ENCODE results near the gene PRKCZ. TPM values are rescaled to one million over a fixed set of nuclear protein-coding genes. Genes with fewer than 3 reads are reported as not detected.

PRKCZ gene
- total RNA-seq, 2 experiments from 2014 or later, result 6.8 to 7.0 TPM

DNA sequence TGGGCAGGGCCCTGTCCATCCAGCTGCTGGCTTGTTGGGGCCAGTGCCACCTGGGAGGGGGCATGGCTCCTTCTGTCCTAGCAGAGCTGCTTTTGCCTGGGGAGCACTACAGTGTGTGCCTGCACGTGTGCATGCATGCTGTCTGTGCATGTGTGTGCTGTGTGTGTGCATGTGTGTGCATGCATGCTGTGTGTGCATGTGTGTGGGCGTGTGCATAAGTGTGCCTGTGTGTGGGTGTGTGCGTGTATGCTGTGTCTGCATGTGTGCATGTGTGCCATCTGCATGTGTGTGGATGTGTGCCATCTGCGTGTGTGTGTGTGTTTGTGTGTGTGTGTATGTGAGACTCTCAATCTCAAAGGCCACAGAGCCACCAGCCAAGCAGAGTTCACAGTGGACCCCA, 8.3 kb upstream of the PRKCZ start:
- CTCF ChIA-PET, result interaction anchor here (5.4 kb wide), 1 partner anchor 81 kb away, joined by 52 read pairs; no protein-coding TSS in a partner anchor
- intact Hi-C loops (cut with micrococcal nuclease), result no loop called here
- Mint-ChIP-seq H3K9me3 (no peaks in the 10 kb centered on the region), H3K27ac (no peak overlapping the region), H3K4me1 (ENCODE audit: low read depth) (peaks cover 12% of the 10 kb centered on the region), H3K4me3 (no peak overlapping the region), H3K36me3 (ENCODE audit: low read depth) (no peaks in the 10 kb centered on the region), H3K27me3 (ENCODE audit: low read depth) (peaks cover 3% of the 10 kb centered on the region)
- no peak for DNase-seq

GRCh38 chr1:2042830-2043773, 7.1 kb upstream of the PRKCZ start:
- CTCF ChIA-PET, result interaction anchor here (1.2 to 5.4 kb wide), 8 partner anchors 12 to 341 kb away, joined by 3 to 52 read pairs (median 5); partner anchors contain the start of gene CALML6
- H3K4me1 Mint-ChIP-seq (ENCODE audit: low read depth), result peaks cover 12% of the 10 kb centered on the region
- peaks cover 3% of the 10 kb centered on the region for H3K27me3 Mint-ChIP-seq (ENCODE audit: low read depth)
- H3K9me3 Mint-ChIP-seq, result no peaks in the 10 kb centered on the region
- H3K36me3 Mint-ChIP-seq (ENCODE audit: low read depth), result no peaks in the 10 kb centered on the region
- DNase-seq, result no peak
- intact Hi-C loops (cut with micrococcal nuclease), result no loop called here
- no peak overlapping the region for H3K4me3 Mint-ChIP-seq
- H3K27ac Mint-ChIP-seq, result no peak overlapping the region

- Mint-ChIP-seq H3K4me3 (peak overlapping the region; percentile 22), H3K27me3 (ENCODE audit: low read depth) (peaks cover 7% of the 10 kb centered on the region), H3K4me1 (ENCODE audit: low read depth) (peaks cover 14% of the 10 kb centered on the region), H3K9me3 (no peaks in the 10 kb centered on the region), H3K27ac (no peak overlapping the region), H3K36me3 (ENCODE audit: low read depth) (no peaks in the 10 kb centered on the region)
- no peak for DNase-seq
- intact Hi-C loops (cut with micrococcal nuclease), result no loop called here
- CTCF ChIA-PET, result interaction anchor here (0.8 to 5.4 kb wide), 16 partner anchors 9 to 340 kb away, joined by 3 to 52 read pairs (median 4); partner anchors contain the start of gene CALML6
Observed at GRCh38 chr1:2043886-2044285, 6.3 kb upstream of the PRKCZ start.

DNA sequence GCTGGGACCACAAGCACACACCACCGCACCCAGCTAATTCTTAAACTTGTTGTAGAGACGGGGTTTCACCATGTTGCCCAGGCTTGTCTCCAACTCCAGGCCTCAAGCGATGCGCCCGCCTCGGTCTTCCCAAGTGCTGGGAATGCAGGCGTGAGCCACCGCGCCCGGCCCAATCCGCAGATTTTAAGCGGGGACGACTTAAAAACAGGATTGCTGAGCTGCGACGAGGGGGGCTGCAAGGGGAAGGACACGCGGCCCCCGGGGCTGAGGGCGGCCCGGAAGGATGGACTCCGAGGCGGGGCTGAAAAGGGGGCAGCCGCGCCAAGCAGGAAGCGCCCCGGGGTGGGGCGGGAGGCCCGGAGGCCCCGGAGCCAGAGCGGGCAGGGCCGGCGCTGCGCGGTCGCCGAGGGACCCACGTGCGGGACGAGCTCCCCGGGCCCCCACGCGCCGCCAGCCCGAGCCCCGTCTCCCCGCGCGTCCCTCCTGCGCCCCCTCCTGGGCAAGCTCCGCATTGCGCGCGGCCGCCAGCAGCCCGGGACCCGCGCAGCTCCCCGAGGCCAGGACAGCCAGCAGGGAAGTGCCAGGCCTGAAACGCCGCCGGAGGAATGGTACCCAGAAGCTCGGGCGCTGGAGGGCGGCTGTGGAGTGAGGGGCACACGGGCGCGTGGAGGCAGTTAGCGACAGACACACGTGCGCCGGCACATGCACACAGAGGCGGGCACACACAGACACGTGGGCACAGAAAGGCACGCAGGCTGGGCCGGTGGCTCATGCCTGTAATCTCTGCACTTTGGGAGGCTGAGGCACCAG, 5.5 kb upstream of the PRKCZ start:
- H3K9me3 Mint-ChIP-seq, result no peaks in the 10 kb centered on the region
- CTCF ChIA-PET, result interaction anchor here (0.6 to 5.4 kb wide), 28 partner anchors 9 to 339 kb away, joined by 3 to 52 read pairs (median 4); partner anchors contain the start of genes CALML6, CFAP74, FAAP20 and GABRD
- peaks cover 19% of the 10 kb centered on the region for H3K4me1 Mint-ChIP-seq (ENCODE audit: low read depth)
- intact Hi-C loops (cut with micrococcal nuclease), result loop anchor here (1.0 kb wide), 1 partner anchor 84 kb away; no protein-coding TSS in a partner anchor
- H3K27ac Mint-ChIP-seq, result no peak overlapping the region
- H3K27me3 Mint-ChIP-seq (ENCODE audit: low read depth), result peaks cover 12% of the 10 kb centered on the region
- peak overlapping the region; percentile 34 for H3K4me3 Mint-ChIP-seq
- peak; percentile 73 for DNase-seq
- H3K36me3 Mint-ChIP-seq (ENCODE audit: low read depth), result no peaks in the 10 kb centered on the region

- no peak for DNase-seq
- Mint-ChIP-seq H3K9me3 (no peaks in the 10 kb centered on the region), H3K27ac (no peak overlapping the region), H3K4me1 (ENCODE audit: low read depth) (peaks cover 19% of the 10 kb centered on the region), H3K27me3 (ENCODE audit: low read depth) (peaks cover 12% of the 10 kb centered on the region), H3K4me3 (no peak overlapping the region), H3K36me3 (ENCODE audit: low read depth) (no peaks in the 10 kb centered on the region)
- intact Hi-C loops (cut with micrococcal nuclease), result loop anchor here (1.0 kb wide), 2 partner anchors 85 to 101 kb away; no protein-coding TSS in a partner anchor
- CTCF ChIA-PET, result interaction anchor here (0.5 to 5.4 kb wide), 18 partner anchors 10 to 149 kb away, joined by 3 to 52 read pairs (median 4); partner anchors contain the start of genes CFAP74, FAAP20 and GABRD
Observed at GRCh38 chr1:2045468-2046173, 4.6 kb upstream of the PRKCZ start.

DNA sequence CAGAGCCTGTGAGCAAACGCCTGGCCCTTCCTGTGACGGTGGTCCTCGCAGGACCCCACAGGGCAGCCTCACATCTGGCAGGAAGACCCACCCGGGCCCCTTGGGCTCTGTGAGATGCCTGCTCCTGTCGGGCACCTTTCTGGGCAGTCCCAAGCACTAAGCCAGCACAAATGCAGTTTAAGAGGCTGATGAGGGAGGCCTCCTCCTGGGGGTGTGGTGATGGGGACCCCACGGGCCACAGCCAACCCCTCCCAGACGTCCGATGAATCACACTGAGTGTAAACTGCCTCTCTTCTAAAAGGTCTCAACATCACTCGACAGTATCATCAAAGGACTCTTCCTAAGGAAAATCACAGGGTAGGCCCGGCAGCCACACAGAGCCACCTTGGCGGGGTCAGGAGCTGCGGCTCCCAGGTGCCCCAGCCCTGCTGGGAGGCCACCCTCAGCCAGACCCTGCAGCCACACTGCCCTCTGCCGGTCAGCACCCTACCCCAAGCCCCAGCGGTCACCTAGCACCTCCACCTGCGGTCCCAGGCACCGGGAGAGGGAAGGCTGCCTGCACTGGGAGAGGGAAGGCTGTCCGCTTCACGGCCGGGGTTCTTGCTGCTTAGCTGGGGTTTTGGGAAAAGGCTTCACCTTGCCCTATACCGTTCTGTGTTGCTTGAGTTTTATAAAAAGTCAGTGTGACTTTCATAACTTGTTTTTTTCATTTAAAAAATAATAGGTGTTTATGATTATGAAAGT, 3.9 kb upstream of the PRKCZ start:
- Mint-ChIP-seq H3K36me3 (ENCODE audit: low read depth) (no peaks in the 10 kb centered on the region), H3K9me3 (no peaks in the 10 kb centered on the region), H3K27ac (no peak overlapping the region), H3K4me1 (ENCODE audit: low read depth) (peaks cover 19% of the 10 kb centered on the region), H3K27me3 (ENCODE audit: low read depth) (peaks cover 12% of the 10 kb centered on the region), H3K4me3 (no peak overlapping the region)
- intact Hi-C loops (cut with micrococcal nuclease), result loop anchor here (1.0 kb wide), 1 partner anchor 102 kb away; no protein-coding TSS in a partner anchor
- CTCF ChIA-PET, result interaction anchor here (0.5 to 5.4 kb wide), 6 partner anchors 12 to 149 kb away, joined by 3 to 52 read pairs (median 5); no protein-coding TSS in a partner anchor
- peak; percentile 80 for DNase-seq

DNA sequence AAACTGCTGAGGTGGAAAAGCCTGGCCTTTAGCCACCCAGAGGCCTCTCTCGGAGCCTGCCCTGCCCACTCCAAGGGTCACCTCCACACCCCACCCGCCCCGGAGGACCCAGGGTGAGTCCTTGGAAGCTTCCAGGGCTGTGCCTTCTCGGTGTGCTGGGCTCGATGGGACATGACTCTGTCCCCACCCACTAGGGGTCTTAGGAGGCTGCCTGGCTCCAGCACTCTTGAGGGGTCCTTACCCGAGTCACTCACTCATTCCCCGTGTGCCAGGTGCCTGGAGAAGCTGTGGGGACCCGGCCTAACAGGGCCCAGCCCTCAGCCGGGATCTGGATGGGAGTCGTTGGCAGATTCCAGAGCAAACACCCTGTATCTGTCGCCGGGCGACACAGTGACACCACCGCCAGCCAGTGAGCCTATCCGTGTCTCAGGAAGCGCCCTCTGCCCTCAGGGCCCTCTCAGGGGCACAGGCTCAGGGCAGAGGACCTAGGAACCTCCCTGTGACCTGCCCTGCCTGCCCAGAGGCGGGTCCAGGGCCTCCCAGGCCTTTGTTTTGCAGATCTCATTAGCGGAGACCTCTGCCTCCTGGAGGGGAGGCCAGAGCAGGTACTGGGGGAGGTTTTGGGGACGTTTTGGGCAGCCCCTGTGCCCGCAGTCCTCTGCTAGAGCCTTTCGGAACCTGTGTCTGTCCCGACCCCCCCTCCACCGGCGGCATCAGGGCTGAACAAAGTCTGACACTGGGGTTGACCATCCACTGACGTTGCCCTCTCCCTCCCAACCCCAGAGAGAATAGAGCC, 3.1 kb upstream of the PRKCZ start:
- H3K27ac Mint-ChIP-seq, result no peak overlapping the region
- peaks cover 12% of the 10 kb centered on the region for H3K27me3 Mint-ChIP-seq (ENCODE audit: low read depth)
- H3K4me1 Mint-ChIP-seq (ENCODE audit: low read depth), result peaks cover 19% of the 10 kb centered on the region
- no peaks in the 10 kb centered on the region for H3K9me3 Mint-ChIP-seq
- CTCF ChIA-PET, result interaction anchor here (0.6 to 5.4 kb wide), 5 partner anchors 11 to 149 kb away, joined by 3 to 52 read pairs (median 4); no protein-coding TSS in a partner anchor
- H3K4me3 Mint-ChIP-seq, result no peak overlapping the region
- DNase-seq, result no peak
- intact Hi-C loops (cut with micrococcal nuclease), result loop anchor here (1.0 kb wide), 1 partner anchor 103 kb away; no protein-coding TSS in a partner anchor
- no peaks in the 10 kb centered on the region for H3K36me3 Mint-ChIP-seq (ENCODE audit: low read depth)

DNA sequence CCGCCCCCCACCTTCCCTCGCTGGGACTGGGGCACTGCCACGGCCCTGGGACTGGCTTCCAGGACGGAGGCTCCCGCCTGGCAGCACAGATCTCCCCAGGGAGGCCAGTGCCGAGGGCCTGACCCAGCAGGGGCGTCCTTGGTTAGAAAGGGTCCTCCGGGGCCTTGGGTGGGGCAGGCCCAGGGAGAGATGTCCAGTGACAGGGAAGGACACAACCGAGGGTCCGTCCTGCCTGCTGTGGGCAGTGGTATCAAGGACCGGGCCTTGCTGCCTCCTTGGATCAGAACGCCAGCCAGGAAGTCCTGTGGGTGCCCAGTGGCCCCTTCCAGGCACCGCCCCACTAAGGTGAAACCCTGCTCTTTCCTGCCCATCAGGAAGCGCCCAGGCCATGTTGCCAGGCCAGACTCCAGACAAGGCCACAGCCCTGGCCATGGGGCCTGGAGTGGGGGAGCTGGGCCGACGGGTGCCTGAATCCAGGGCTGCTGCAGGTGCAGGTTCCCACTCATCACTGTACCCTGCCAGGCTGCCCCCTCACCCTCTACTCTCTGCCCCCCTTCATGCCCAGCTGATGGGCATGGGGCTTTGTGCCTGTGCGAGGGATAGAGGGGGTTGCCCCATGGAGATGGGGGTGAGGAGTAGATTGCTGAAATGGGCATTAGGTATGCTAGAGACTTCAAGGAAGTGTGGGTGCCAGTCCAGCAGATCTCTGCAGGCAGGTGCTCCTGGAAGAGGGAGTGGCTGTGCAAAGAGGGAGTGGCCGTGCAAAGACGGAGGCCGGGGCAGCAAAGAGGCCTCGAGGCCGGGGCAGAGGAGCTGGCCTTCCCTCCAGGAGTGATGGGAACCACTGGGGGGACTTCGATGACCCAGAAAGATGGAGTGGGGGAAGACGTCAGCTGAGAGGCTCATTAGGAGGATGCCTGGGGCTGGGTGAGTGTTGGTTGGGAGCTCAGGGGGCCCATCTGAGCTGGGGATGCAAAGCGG, 2.2 kb upstream of the PRKCZ start:
- Mint-ChIP-seq H3K36me3 (ENCODE audit: low read depth) (no peaks in the 10 kb centered on the region), H3K27me3 (ENCODE audit: low read depth) (peaks cover 12% of the 10 kb centered on the region), H3K27ac (no peak overlapping the region), H3K9me3 (no peaks in the 10 kb centered on the region), H3K4me3 (peak overlapping the region; percentile 22), H3K4me1 (ENCODE audit: low read depth) (peaks cover 19% of the 10 kb centered on the region)
- no peak for DNase-seq
- intact Hi-C loops (cut with micrococcal nuclease), result no loop called here
- CTCF ChIA-PET, result no interaction called here

DNA sequence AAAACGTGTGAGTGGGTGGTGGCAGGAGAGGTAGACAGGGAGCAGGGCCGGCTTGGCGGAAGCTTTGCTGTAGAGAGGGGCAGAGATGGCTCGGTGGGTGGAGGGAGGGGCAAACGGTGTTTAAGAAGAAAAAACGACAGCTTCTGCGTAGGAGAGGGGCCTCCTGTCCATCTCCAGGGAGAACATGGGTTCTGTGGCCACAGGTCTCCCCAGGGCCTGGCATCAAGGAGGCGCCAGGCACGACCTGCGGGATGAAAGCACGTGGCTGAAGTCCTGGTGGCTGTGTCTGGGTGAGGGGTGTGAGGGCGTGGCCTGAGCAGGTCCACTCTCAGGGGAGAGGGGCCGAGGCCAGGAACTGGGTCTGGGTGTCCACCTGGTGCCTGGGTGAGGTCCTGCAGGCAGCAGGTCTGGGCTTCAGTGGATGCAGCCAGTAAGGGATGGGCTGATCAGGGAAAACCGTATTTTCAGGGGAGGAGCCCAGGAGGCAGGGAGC, 940 bp upstream of the PRKCZ start:
- peaks cover 17% of the 10 kb centered on the region for H3K4me1 Mint-ChIP-seq (ENCODE audit: low read depth)
- H3K27me3 Mint-ChIP-seq (ENCODE audit: low read depth), result peaks cover 12% of the 10 kb centered on the region
- CTCF ChIA-PET, result interaction anchor here (0.7 kb wide), 2 partner anchors 89 to 267 kb away, joined by 3 to 4 read pairs; no protein-coding TSS in a partner anchor
- intact Hi-C loops (cut with micrococcal nuclease), result no loop called here
- no peaks in the 10 kb centered on the region for H3K36me3 Mint-ChIP-seq (ENCODE audit: low read depth)
- DNase-seq, result no peak
- H3K9me3 Mint-ChIP-seq, result no peaks in the 10 kb centered on the region
- H3K4me3 Mint-ChIP-seq, result peak overlapping the region; percentile 73
- H3K27ac Mint-ChIP-seq, result no peak overlapping the region

All from activated naive CD4-positive, alpha-beta T cell treated with anti-CD3 and anti-CD28 coated beads for 36 hours (primary cell).